SK-N-SH (cell line): ENCODE measurements around the gene CREB3L1. TPM values are rescaled to one million over a fixed set of nuclear protein-coding genes. Genes with fewer than 3 reads are reported as not detected.

ENCODE experiments used
- CTCF ChIA-PET: fragments of 300-600, 350-600 bp; formaldehyde crosslinking; extraction: SDS; loops from one replicate; lab custom pipeline; 2021; lab: Yijun Ruan, JAX
- POLR2A ChIA-PET: fragments of 350-600 bp; sonication (Branson Sonifier 250); formaldehyde crosslinking; extraction: SDS; loops from one replicate; lab custom pipeline; 2020; ENCODE audit warnings: antibody characterized with exemption, inconsistent platforms; lab: Yijun Ruan, JAX
- DNase-seq: peaks from one replicate; pipeline ENCODE4 v3.0.0; 2012
- H2AFZ ChIP-seq: fragments of 200-600 bp; sonication (generic); 2 replicates; pipeline ENCODE4 v1.8.1; 2016; ENCODE audit warnings: antibody characterized with exemption, mild to moderate bottlenecking, low read depth
- H3F3A ChIP-seq: fragments of 200-600 bp; sonication (generic); replicated peaks from 2 replicates; pipeline ENCODE3; 2016; ENCODE audit warnings: antibody characterized with exemption, mild to moderate bottlenecking; ENCODE audit not compliant: insufficient read depth
- H3K27ac ChIP-seq, 2 experiments: fragments of 200-500 bp in 1 of 2; fragments of 200-600 bp in 1 of 2; sonication (Bioruptor generic) in 1 of 2; sonication (generic), shearing (Covaris generic) in 1 of 2; 2 replicates each; pipeline versions ENCODE4 v1.5.1 to v1.6.1; 2014 to 2016; ENCODE audit warnings: low read depth in 2 of 2, inconsistent platforms in 1 of 2, low read length in 1 of 2, mild to moderate bottlenecking in 1 of 2, mixed read lengths in 1 of 2
- H3K27me3 ChIP-seq: fragments of 200-600 bp; sonication (generic), shearing (Covaris generic); 2 replicates; pipeline ENCODE4 v1.6.1; 2016; ENCODE audit warnings: mixed run types; ENCODE audit not compliant: insufficient read depth
- H3K36me3 ChIP-seq, 2 experiments: fragments of 200-500 bp in 1 of 2; fragments of 200-600 bp in 1 of 2; sonication (Bioruptor generic) in 1 of 2; sonication (generic) in 1 of 2; replicated peaks in 1 of 2; 2 replicates each; pipeline versions ENCODE3 to v1.5.1; 2014 to 2016; ENCODE audit warnings: low read length in 1 of 2, mild to moderate bottlenecking in 1 of 2; ENCODE audit not compliant: insufficient read depth in 2 of 2, control insufficient read depth in 1 of 2
- H3K4me1 ChIP-seq, 2 experiments: fragments of 200-500 bp in 1 of 2; fragments of 200-600 bp in 1 of 2; sonication (Bioruptor generic) in 1 of 2; sonication (generic), shearing (Covaris generic) in 1 of 2; 2 replicates each; pipeline versions ENCODE4 v1.5.1 to v1.6.1; 2014 to 2016; ENCODE audit warnings: low read depth in 1 of 2, low read length in 1 of 2, mixed run types in 1 of 2; ENCODE audit not compliant: insufficient read depth in 2 of 2, control insufficient read depth in 1 of 2
- H3K4me2 ChIP-seq: fragments of 200-600 bp; sonication (generic), shearing (Covaris generic); 2 replicates; pipeline ENCODE4 v1.6.1; 2017; ENCODE audit warnings: mixed run types
- H3K4me3 ChIP-seq, 2 experiments: fragments of 200-500 bp in 1 of 2; fragments of 200-600 bp in 1 of 2; sonication (Bioruptor generic) in 1 of 2; sonication (generic), shearing (Covaris generic) in 1 of 2; 2 replicates each; pipeline versions ENCODE4 v1.5.1 to v1.8.1; 2014 to 2016; ENCODE audit warnings: low read depth in 2 of 2, inconsistent platforms in 1 of 2, low read length in 1 of 2, mild to moderate bottlenecking in 1 of 2, mixed read lengths in 1 of 2, moderate library complexity in 1 of 2
- H3K79me2 ChIP-seq: fragments of 200-600 bp; sonication (generic); 2 replicates; pipeline ENCODE4 v1.8.1; 2017; ENCODE audit warnings: mild to moderate bottlenecking; ENCODE audit not compliant: insufficient read depth
- H3K9ac ChIP-seq: fragments of 200-600 bp; sonication (generic); 2 replicates; pipeline ENCODE4 v1.6.1; 2017; ENCODE audit warnings: mixed run types
- H3K9me2 ChIP-seq: fragments of 200-600 bp; sonication (generic); 2 replicates; pipeline ENCODE4 v1.6.1; 2017; ENCODE audit warnings: mixed run types
- H3K9me3 ChIP-seq: fragments of 200-600 bp; sonication (generic); 2 replicates; pipeline ENCODE4 v1.6.1; 2017; ENCODE audit warnings: mixed run types, mild to moderate bottlenecking, moderate library complexity
- H4K20me1 ChIP-seq: fragments of 200-600 bp; sonication (generic); 2 replicates; pipeline ENCODE4 v1.6.1; 2017; ENCODE audit warnings: mild to moderate bottlenecking, mixed run types; ENCODE audit not compliant: insufficient read depth
- CHD2 ChIP-seq: fragments of 150-350 bp; IDR thresholded peaks from 2 replicates; pipeline ENCODE4 v1.6.1; 2018; ENCODE audit warnings: low read length; ENCODE audit not compliant: partially characterized antibody
- ELF1 ChIP-seq: IDR thresholded peaks from 2 replicates; pipeline ENCODE4 v1.4.0; 2012
- EZH2phosphoT487 ChIP-seq: fragments of 200-600 bp; sonication (generic); IDR thresholded peaks from 2 replicates; pipeline ENCODE4 v1.6.1; 2017; ENCODE audit warnings: low read depth, mixed run types, mild to moderate bottlenecking, antibody characterized with exemption, moderate library complexity, borderline replicate concordance
- FOXM1 ChIP-seq: IDR thresholded peaks from 2 replicates; pipeline ENCODE4 v1.4.0; 2012; ENCODE audit warnings: low read depth, mild to moderate bottlenecking
- MXI1 ChIP-seq: IDR thresholded peaks from 2 replicates; pipeline ENCODE4 v1.6.1; 2012; ENCODE audit warnings: mild to moderate bottlenecking, low read depth, low read length, improper control_type of control experiment
- NFIC ChIP-seq: IDR thresholded peaks from 2 replicates; pipeline ENCODE4 v1.4.0; 2012; ENCODE audit warnings: borderline replicate concordance
- POLR2AphosphoS5 ChIP-seq: IDR thresholded peaks from 2 replicates; pipeline ENCODE4 v1.6.1; 2012; ENCODE audit warnings: low read depth, low read length
- RFX5 ChIP-seq: IDR thresholded peaks from 2 replicates; pipeline ENCODE4 v1.6.1; 2012; ENCODE audit warnings: mild to moderate bottlenecking, improper control_type of control experiment, low read length
- TEAD4 ChIP-seq: IDR thresholded peaks from 2 replicates; pipeline ENCODE4 v1.4.0; 2012; ENCODE audit warnings: mild to moderate bottlenecking, borderline replicate concordance; ENCODE audit not compliant: insufficient read depth
- YY1 ChIP-seq: IDR thresholded peaks from 2 replicates; pipeline ENCODE4 v1.4.0; 2012; ENCODE audit warnings: low read depth, mild to moderate bottlenecking
- WGBS: methylation state at CpG from one replicate; pipeline ENCODE4 v1.1.6; 2017; ENCODE audit warnings: low lambda C conversion rate; 5-methylcytosine and 5-hydroxymethylcytosine counted together
- polyA plus RNA-seq, 3 experiments: library from polyadenylated mRNA; depleted of rRNA; stranded (reverse); fragments of >200 nt; gene quantifications; 2 replicates each; pipeline ENCODE4 v1.2.3, GENCODE V29; 2012
- TF ChIP-seq, protein P1 (sequence below): fragments of 200-600 bp; sonication (generic); IDR thresholded peaks from 2 replicates; pipeline ENCODE4 v1.6.1; 2017; ENCODE audit warnings: antibody characterized with exemption, mild to moderate bottlenecking, moderate library complexity
- TF ChIP-seq, protein P2 (sequence below): IDR thresholded peaks from 2 replicates; pipeline ENCODE4 v1.4.0; 2012; ENCODE audit warnings: low read depth
- TF ChIP-seq, protein P3 (sequence below): IDR thresholded peaks from 2 replicates; pipeline ENCODE4 v1.6.1; 2012; ENCODE audit warnings: mild to moderate bottlenecking, low read depth, low read length, moderate library complexity
- TF ChIP-seq, protein P4 (sequence below): IDR thresholded peaks from 2 replicates; pipeline ENCODE4 v1.4.0; 2012; ENCODE audit warnings: low read depth, borderline replicate concordance
- TF ChIP-seq, protein P5 (sequence below): fragments of 150-350 bp; IDR thresholded peaks from 2 replicates; pipeline ENCODE4 v1.6.1; 2016; ENCODE audit warnings: mild to moderate bottlenecking, low read depth, low read length
- TF ChIP-seq, protein P6 (sequence below): fragments of 150-350 bp; IDR thresholded peaks from 2 replicates; pipeline ENCODE4 v1.6.1; 2017; ENCODE audit warnings: antibody characterized with exemption, low read length, low read depth, borderline replicate concordance

Gene CREB3L1
- polyA plus RNA-seq, 1 of the 3 experiments (the other 2 are of a cell fraction), result 14.0 TPM

DNA sequence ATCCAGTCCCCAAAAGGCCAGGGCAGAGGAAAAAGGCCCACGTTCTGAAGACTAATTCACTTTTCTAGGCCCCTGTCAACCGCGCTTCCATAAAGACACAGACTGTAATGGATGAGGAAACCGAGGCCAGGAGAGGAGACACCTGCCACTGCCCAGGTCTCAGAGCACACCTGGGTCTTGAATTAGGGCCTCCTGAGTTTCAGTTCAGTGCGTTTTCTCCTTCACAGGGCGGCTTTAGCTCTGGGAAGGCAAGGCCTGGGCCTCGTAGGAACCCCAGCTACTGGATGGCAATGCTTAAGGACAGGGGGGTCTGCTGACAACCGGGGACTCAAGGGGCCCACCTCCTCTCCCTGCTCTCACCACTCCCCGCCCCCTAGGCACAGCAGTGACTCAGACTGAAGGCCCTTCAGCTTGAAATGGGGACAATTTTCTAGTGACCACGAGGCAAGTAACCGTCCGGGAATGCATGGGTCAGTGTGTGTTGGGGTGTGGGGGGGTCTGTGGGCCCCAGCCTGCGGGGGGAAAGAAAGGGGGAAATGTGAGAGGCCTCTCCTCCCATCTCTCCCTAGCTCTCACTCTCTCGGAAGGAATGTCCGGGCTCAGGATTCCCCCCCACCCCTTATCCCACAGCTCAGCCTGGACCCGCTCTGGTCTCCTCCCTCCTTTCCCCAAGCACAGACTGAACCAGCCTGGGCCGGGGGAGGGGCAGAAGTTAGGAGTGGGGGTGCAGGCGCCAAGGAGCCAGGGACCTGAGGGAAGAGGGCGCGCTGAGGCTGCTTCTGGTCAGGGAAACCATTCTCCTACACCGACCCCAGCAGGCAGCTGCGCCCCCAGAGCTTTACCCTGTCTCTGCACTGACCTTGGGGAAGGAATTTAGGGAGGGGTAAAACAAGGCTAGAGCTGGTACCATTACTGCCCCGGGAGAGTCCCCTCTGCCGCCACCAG is 17.2 kb downstream of the CREB3L1 start (continued):
- TF ChIP-seq, protein P1, sequence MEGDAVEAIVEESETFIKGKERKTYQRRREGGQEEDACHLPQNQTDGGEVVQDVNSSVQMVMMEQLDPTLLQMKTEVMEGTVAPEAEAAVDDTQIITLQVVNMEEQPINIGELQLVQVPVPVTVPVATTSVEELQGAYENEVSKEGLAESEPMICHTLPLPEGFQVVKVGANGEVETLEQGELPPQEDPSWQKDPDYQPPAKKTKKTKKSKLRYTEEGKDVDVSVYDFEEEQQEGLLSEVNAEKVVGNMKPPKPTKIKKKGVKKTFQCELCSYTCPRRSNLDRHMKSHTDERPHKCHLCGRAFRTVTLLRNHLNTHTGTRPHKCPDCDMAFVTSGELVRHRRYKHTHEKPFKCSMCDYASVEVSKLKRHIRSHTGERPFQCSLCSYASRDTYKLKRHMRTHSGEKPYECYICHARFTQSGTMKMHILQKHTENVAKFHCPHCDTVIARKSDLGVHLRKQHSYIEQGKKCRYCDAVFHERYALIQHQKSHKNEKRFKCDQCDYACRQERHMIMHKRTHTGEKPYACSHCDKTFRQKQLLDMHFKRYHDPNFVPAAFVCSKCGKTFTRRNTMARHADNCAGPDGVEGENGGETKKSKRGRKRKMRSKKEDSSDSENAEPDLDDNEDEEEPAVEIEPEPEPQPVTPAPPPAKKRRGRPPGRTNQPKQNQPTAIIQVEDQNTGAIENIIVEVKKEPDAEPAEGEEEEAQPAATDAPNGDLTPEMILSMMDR, result no peak
- TF ChIP-seq RFX5, result no peak
- TF ChIP-seq, protein P2, sequence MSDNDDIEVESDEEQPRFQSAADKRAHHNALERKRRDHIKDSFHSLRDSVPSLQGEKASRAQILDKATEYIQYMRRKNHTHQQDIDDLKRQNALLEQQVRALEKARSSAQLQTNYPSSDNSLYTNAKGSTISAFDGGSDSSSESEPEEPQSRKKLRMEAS, result peak; percentile 79; the same call in 1 of the 2 replicates
- TF ChIP-seq, protein P3, sequence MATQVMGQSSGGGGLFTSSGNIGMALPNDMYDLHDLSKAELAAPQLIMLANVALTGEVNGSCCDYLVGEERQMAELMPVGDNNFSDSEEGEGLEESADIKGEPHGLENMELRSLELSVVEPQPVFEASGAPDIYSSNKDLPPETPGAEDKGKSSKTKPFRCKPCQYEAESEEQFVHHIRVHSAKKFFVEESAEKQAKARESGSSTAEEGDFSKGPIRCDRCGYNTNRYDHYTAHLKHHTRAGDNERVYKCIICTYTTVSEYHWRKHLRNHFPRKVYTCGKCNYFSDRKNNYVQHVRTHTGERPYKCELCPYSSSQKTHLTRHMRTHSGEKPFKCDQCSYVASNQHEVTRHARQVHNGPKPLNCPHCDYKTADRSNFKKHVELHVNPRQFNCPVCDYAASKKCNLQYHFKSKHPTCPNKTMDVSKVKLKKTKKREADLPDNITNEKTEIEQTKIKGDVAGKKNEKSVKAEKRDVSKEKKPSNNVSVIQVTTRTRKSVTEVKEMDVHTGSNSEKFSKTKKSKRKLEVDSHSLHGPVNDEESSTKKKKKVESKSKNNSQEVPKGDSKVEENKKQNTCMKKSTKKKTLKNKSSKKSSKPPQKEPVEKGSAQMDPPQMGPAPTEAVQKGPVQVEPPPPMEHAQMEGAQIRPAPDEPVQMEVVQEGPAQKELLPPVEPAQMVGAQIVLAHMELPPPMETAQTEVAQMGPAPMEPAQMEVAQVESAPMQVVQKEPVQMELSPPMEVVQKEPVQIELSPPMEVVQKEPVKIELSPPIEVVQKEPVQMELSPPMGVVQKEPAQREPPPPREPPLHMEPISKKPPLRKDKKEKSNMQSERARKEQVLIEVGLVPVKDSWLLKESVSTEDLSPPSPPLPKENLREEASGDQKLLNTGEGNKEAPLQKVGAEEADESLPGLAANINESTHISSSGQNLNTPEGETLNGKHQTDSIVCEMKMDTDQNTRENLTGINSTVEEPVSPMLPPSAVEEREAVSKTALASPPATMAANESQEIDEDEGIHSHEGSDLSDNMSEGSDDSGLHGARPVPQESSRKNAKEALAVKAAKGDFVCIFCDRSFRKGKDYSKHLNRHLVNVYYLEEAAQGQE, result 0 out of 2 replicates have a peak, but pooled peaks have one; percentile 15
- TF ChIP-seq, protein P4, sequence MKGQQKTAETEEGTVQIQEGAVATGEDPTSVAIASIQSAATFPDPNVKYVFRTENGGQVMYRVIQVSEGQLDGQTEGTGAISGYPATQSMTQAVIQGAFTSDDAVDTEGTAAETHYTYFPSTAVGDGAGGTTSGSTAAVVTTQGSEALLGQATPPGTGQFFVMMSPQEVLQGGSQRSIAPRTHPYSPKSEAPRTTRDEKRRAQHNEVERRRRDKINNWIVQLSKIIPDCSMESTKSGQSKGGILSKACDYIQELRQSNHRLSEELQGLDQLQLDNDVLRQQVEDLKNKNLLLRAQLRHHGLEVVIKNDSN, result no peak
- peak; percentile 89 for TF ChIP-seq TEAD4

DNA sequence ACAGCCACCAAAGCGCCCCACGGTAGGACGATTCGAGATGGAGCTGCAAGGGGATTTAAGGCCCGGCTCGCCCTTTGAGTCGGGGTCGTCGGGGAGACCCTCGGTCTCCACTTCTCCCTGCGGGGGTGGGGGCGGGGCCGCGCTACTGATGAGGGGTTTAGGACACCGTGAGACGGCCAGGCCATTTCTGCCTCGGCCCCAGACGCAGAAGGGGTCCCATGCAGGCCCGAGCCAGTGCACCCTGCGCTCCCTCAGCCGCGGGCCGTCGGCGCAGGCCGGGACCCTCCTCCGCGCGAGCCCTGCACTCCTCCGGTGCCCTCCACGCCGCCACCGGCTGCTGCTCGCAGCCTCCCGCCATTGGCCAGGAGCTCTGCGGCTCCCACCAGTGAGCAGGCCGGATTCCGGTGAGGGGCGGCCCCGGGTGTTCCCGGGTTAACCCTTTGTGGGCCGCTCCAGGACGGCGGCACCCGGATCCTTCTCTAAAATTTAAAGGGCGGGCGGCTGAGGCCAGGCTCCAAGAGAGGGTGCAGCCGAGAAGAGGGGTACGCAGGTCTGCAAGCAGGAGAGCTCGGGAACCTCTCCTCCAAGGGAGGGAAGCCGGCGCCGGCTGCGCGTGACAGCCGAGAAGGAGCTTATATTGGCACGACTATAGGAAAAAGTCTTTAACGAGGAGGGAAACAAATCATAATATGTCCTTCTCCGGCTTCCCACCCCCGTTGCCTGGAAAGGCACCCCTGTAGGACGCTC is 18.0 kb downstream of the CREB3L1 start:
- no peaks in the 10 kb centered on the region for H3K9me2 ChIP-seq
- H2AFZ ChIP-seq, result no peak overlapping the region
- 18% methylated on average over 18 of the region's 61 CpGs for WGBS
- H3K4me1 ChIP-seq, result peaks cover 18 to 63% of the 10 kb centered on the region in 2 experiments
- H3K9ac ChIP-seq, result peak overlapping the region; percentile 79
- ChIA-PET POLR2A (interaction anchor here (0.7 to 1.3 kb wide), 5 partner anchors 9 to 377 kb away, joined by 3 to 11 read pairs (median 3); no protein-coding TSS in a partner anchor), CTCF (interaction anchor here (0.9 to 3.4 kb wide), 13 partner anchors 10 to 448 kb away, joined by 3 to 36 read pairs (median 7); partner anchors contain the start of genes CHRM4, CREB3L1 and CRY2)
- H3K9me3 ChIP-seq, result no peaks in the 10 kb centered on the region
- H3K4me3 ChIP-seq, result peak overlapping the region; percentile 59 to 65
- no peaks in the 10 kb centered on the region for H4K20me1 ChIP-seq
- peak overlapping the region; percentile 96 for H3K4me2 ChIP-seq
- H3K27me3 ChIP-seq, result no peaks in the 10 kb centered on the region
- peaks cover 75% of the 10 kb centered on the region for H3F3A ChIP-seq
- peaks cover 0 to 8% of the 10 kb centered on the region in 2 experiments for H3K36me3 ChIP-seq
- peak overlapping the region; percentile 84 to 95 for H3K27ac ChIP-seq
- H3K79me2 ChIP-seq, result peaks cover 86% of the 10 kb centered on the region
- DNase-seq, result peak; percentile 99
- TF ChIP-seq NFIC (no peak), ELF1 (no peak), FOXM1 (no peak), TEAD4 (0 out of 2 replicates have a peak, but pooled peaks have one; percentile 6), YY1 (0 out of 2 replicates have a peak, but pooled peaks have one; percentile 10), CHD2 (peak; percentile 17), RFX5 (peak; percentile 64), MXI1 (peak; percentile 77; the same call in 1 of the 2 replicates), POLR2AphosphoS5 (peak; percentile 52; the same call in 1 of the 2 replicates), EZH2phosphoT487 (no peak)
- TF ChIP-seq, protein P5, sequence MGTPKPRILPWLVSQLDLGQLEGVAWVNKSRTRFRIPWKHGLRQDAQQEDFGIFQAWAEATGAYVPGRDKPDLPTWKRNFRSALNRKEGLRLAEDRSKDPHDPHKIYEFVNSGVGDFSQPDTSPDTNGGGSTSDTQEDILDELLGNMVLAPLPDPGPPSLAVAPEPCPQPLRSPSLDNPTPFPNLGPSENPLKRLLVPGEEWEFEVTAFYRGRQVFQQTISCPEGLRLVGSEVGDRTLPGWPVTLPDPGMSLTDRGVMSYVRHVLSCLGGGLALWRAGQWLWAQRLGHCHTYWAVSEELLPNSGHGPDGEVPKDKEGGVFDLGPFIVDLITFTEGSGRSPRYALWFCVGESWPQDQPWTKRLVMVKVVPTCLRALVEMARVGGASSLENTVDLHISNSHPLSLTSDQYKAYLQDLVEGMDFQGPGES, result 0 out of 2 replicates have a peak, but pooled peaks have one; percentile 23
- TF ChIP-seq, protein P2, result peak; percentile 92
- TF ChIP-seq, protein P6, sequence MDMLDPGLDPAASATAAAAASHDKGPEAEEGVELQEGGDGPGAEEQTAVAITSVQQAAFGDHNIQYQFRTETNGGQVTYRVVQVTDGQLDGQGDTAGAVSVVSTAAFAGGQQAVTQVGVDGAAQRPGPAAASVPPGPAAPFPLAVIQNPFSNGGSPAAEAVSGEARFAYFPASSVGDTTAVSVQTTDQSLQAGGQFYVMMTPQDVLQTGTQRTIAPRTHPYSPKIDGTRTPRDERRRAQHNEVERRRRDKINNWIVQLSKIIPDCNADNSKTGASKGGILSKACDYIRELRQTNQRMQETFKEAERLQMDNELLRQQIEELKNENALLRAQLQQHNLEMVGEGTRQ, result no peak
